CD4-positive, alpha-beta memory T cell (primary cell): Measurements from ENCODE around the gene TM4SF1. TPM values are rescaled to one million over a fixed set of nuclear protein-coding genes. Genes with fewer than 3 reads are reported as not detected.

Experiments
- CTCF ChIA-PET: fragments of 350-600 bp; sonication (Branson Sonifier 250); formaldehyde crosslinking; loops from one replicate; lab custom pipeline; 2021; ENCODE audit warnings: inconsistent platforms; ENCODE audit not compliant: partially characterized antibody; lab: Charles Lee
- POLR2A ChIA-PET: fragments of 350-600 bp; sonication (Branson Sonifier 250); formaldehyde crosslinking; loops from one replicate; lab custom pipeline; 2021; ENCODE audit not compliant: partially characterized antibody; lab: Charles Lee
- DNase-seq, 5 donors: peaks; one replicate each; pipeline versions ENCODE4 v3.0.0 to v3.0.0-alpha.2; 2020 to 2022; ENCODE audit warnings: mixed read lengths in 1 of 5
- H3K27ac ChIP-seq: one replicate; pipeline ENCODE4 v1.7.0; 2013; ENCODE audit warnings: low read depth, low read length
- H3K27me3 ChIP-seq: 2 replicates; pipeline ENCODE4 v1.7.0; 2013; ENCODE audit warnings: mild to moderate bottlenecking, low read length, moderate library complexity; ENCODE audit not compliant: insufficient read depth
- H3K36me3 ChIP-seq: 2 replicates; pipeline ENCODE4 v1.7.0; 2013; ENCODE audit warnings: mild to moderate bottlenecking, low read length, moderate library complexity; ENCODE audit not compliant: insufficient read depth
- H3K4me1 ChIP-seq: 2 replicates; pipeline ENCODE4 v1.7.0; 2013; ENCODE audit warnings: mild to moderate bottlenecking, low read length, moderate library complexity; ENCODE audit not compliant: insufficient read depth
- H3K4me3 ChIP-seq, 2 donors: one replicate each; pipeline ENCODE4 v1.7.0; 2013; ENCODE audit warnings: low read length in 2 of 2, mild to moderate bottlenecking in 1 of 2
- H3K9me3 ChIP-seq, 2 donors: one replicate each; pipeline ENCODE4 v1.7.0; 2013; ENCODE audit warnings: low read length in 2 of 2, control low read depth in 1 of 2; ENCODE audit not compliant: control insufficient read depth in 1 of 2
- H3K27ac Mint-ChIP-seq, 7 donors: one replicate each; pipeline ENCODE4 v1.8.0; 2020 to 2021; ENCODE audit warnings: mixed read lengths in 7 of 7, mild to moderate bottlenecking in 6 of 7, inconsistent platforms in 3 of 7, moderate library complexity in 3 of 7
- H3K27me3 Mint-ChIP-seq, 2 donors: one replicate each; pipeline ENCODE4 v1.8.0; 2020 to 2021; ENCODE audit warnings: mixed read lengths in 2 of 2
- H3K36me3 Mint-ChIP-seq, 2 donors: one replicate each; pipeline ENCODE4 v1.8.0; 2020 to 2021; ENCODE audit warnings: mixed read lengths in 2 of 2, inconsistent platforms in 1 of 2, mild to moderate bottlenecking in 1 of 2
- H3K4me1 Mint-ChIP-seq, 4 donors: one replicate each; pipeline ENCODE4 v1.8.0; 2020 to 2021; ENCODE audit warnings: mixed read lengths in 4 of 4, mild to moderate bottlenecking in 1 of 4
- H3K4me3 Mint-ChIP-seq, 8 donors: one replicate each; pipeline ENCODE4 v1.8.0; 2020 to 2021; ENCODE audit warnings: mixed read lengths in 8 of 8, mild to moderate bottlenecking in 7 of 8, moderate library complexity in 6 of 8, inconsistent platforms in 3 of 8
- H3K9me3 Mint-ChIP-seq, 8 donors: one replicate each; pipeline ENCODE4 v1.8.0; 2020 to 2021; ENCODE audit warnings: mixed read lengths in 8 of 8, mild to moderate bottlenecking in 5 of 8, inconsistent platforms in 3 of 8, moderate library complexity in 1 of 8
- intact Hi-C: fragments of 100-400 bp; cut with micrococcal nuclease; formaldehyde crosslinking; loops from one replicate; pipeline ENCODE4 v1.15.1; 2023
- polyA plus RNA-seq, 2 donors: library from polyadenylated mRNA; unstranded; fragments of 300-500 nt; fragmentation: Illumina TruSeq; gene quantifications; one replicate each; pipeline ENCODE4 v1.2.3, GENCODE V29; 2021
- total RNA-seq, 2 experiments: library from RNA; stranded (reverse); gene quantifications; one replicate each; pipeline ENCODE4 v1.2.3, GENCODE V29; 2021

The TM4SF1 gene
- total and polyA plus RNA-seq, 4 experiments from 2014 or later, result not detected

DNA sequence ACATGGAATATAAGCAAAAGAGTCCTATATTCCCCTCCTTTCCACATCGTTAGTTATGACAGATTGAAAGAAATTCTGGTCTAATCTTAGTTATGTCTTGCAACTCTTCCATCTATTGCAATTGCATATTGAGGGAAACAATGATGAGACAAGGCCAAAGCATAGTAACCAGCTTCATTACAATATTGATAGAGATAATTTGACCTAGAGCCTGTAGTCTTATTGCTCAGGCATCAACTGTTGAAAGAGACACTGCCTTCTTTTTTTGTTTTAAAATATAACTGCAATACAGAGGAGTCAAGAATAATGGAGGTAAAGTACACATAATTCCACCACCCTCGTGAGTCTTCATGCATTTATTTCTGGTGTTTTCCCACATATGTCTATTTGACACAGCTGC is 46.1 kb downstream of the TM4SF1 start:
- POLR2A ChIA-PET, result no interaction called here
- intact Hi-C loops, result no loop called here
- H3K4me3 Mint-ChIP-seq, result no peak overlapping the region

GRCh38 chr3:149330609-149331331 is 46.7 kb downstream of the TM4SF1 start:
- Mint-ChIP-seq H3K4me3 (no peak overlapping the region), H3K4me1 (no peaks in the 10 kb centered on the region), H3K27me3 (peaks cover 0 to 4% of the 10 kb centered on the region in 2 donors), H3K27ac (no peak overlapping the region), H3K9me3 (no peaks in the 10 kb centered on the region), H3K36me3 (no peaks in the 10 kb centered on the region)
- Histone ChIP-seq H3K9me3 (no peaks in the 10 kb centered on the region), H3K27me3 (no peaks in the 10 kb centered on the region), H3K27ac (no peak overlapping the region), H3K4me1 (no peaks in the 10 kb centered on the region), H3K36me3 (no peaks in the 10 kb centered on the region), H3K4me3 (no peak overlapping the region)
- CTCF ChIA-PET, result no interaction called here
- no peak for DNase-seq
- intact Hi-C loops, result no loop called here
- POLR2A ChIA-PET, result no interaction called here

More for the DNA sequence above, 46.1 kb downstream of the TM4SF1 start:
- Histone ChIP-seq H3K9me3 (no peaks in the 10 kb centered on the region), H3K4me1 (no peaks in the 10 kb centered on the region), H3K27ac (no peak overlapping the region), H3K27me3 (no peaks in the 10 kb centered on the region), H3K4me3 (no peak overlapping the region), H3K36me3 (no peaks in the 10 kb centered on the region)
- H3K36me3 Mint-ChIP-seq, result no peaks in the 10 kb centered on the region
- no peak overlapping the region for H3K27ac Mint-ChIP-seq
- CTCF ChIA-PET, result no interaction called here
- no peak for DNase-seq
- no peaks in the 10 kb centered on the region for H3K9me3 Mint-ChIP-seq
- peaks cover 0 to 4% of the 10 kb centered on the region in 2 donors for H3K27me3 Mint-ChIP-seq
- H3K4me1 Mint-ChIP-seq, result no peaks in the 10 kb centered on the region

DNA sequence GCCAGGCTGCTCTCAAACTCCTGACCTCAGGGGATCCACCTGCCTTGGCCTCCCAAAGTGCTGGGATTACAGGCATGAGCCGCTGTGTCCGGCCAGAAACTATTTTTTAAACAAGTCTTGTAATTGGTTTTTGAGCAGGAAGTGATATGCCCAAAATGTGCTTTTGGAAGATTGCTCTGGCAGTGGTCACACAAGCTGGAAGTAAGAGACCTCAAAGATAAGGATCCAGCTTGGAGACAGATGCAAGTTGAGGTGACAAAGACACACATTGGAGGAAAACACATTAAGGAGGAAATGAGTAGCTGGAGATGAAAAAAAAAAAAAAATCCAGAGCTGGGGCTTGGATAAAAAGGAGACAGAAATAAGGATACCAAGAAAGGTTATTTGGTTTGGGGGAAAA is 50.3 kb downstream of the TM4SF1 start:
- no peaks in the 10 kb centered on the region for H3K4me1 ChIP-seq
- no peaks in the 10 kb centered on the region for H3K9me3 ChIP-seq
- H3K4me1 Mint-ChIP-seq, result no peaks in the 10 kb centered on the region
- H3K27me3 Mint-ChIP-seq, result peaks cover 4% of the 10 kb centered on the region in 2 donors
- H3K27ac Mint-ChIP-seq, result no peak overlapping the region
- no peak for DNase-seq
- no peaks in the 10 kb centered on the region for H3K36me3 ChIP-seq
- intact Hi-C loops, result no loop called here
- H3K36me3 Mint-ChIP-seq, result no peaks in the 10 kb centered on the region
- POLR2A ChIA-PET, result no interaction called here
- no peaks in the 10 kb centered on the region for H3K27me3 ChIP-seq
- H3K27ac ChIP-seq, result no peak overlapping the region
- no peak overlapping the region for H3K4me3 ChIP-seq
- no peaks in the 10 kb centered on the region for H3K9me3 Mint-ChIP-seq
- CTCF ChIA-PET, result interaction anchor here (0.7 to 0.8 kb wide), 2 partner anchors 9 to 23 kb away, joined by 3 read pairs; no protein-coding TSS in a partner anchor
- no peak overlapping the region for H3K4me3 Mint-ChIP-seq

GRCh38 chr3:149325581-149325980 is 51.9 kb downstream of the TM4SF1 start:
- no peaks in the 10 kb centered on the region for H3K27me3 ChIP-seq
- no peaks in the 10 kb centered on the region for H3K9me3 ChIP-seq
- DNase-seq, result no peak
- Mint-ChIP-seq H3K4me1 (no peaks in the 10 kb centered on the region), H3K9me3 (no peaks in the 10 kb centered on the region), H3K27me3 (peaks cover 4% of the 10 kb centered on the region in 2 donors), H3K4me3 (no peak overlapping the region), H3K27ac (no peak overlapping the region), H3K36me3 (no peaks in the 10 kb centered on the region)
- ChIA-PET CTCF (no interaction called here), POLR2A (no interaction called here)
- H3K4me1 ChIP-seq, result no peaks in the 10 kb centered on the region
- H3K27ac ChIP-seq, result no peak overlapping the region
- H3K36me3 ChIP-seq, result no peaks in the 10 kb centered on the region
- H3K4me3 ChIP-seq, result no peak overlapping the region
- intact Hi-C loops, result no loop called here

- Histone ChIP-seq H3K4me3 (no peak overlapping the region), H3K4me1 (no peaks in the 10 kb centered on the region), H3K27me3 (no peaks in the 10 kb centered on the region), H3K27ac (no peak overlapping the region), H3K36me3 (no peaks in the 10 kb centered on the region), H3K9me3 (no peaks in the 10 kb centered on the region)
- Mint-ChIP-seq H3K4me3 (no peak overlapping the region), H3K27me3 (peaks cover 2 to 4% of the 10 kb centered on the region in 2 donors), H3K36me3 (no peaks in the 10 kb centered on the region), H3K4me1 (no peaks in the 10 kb centered on the region), H3K27ac (no peak overlapping the region), H3K9me3 (no peaks in the 10 kb centered on the region)
- intact Hi-C loops, result no loop called here
- POLR2A ChIA-PET, result no interaction called here
- CTCF ChIA-PET, result interaction anchor here (0.7 to 0.9 kb wide), 2 partner anchors 50 to 52 kb away, joined by 3 to 4 read pairs; no protein-coding TSS in a partner anchor
- no peak for DNase-seq
These were observed 53.1 kb downstream of the TM4SF1 start for GRCh38 chr3:149324332-149324731.

- no peaks in the 10 kb centered on the region for H3K36me3 ChIP-seq
- H3K4me1 ChIP-seq, result no peaks in the 10 kb centered on the region
- Mint-ChIP-seq H3K4me1 (no peaks in the 10 kb centered on the region), H3K9me3 (no peaks in the 10 kb centered on the region), H3K27ac (no peak overlapping the region), H3K4me3 (no peak overlapping the region), H3K36me3 (no peaks in the 10 kb centered on the region), H3K27me3 (peaks cover 5 to 6% of the 10 kb centered on the region in 2 donors)
- DNase-seq, result no peak
- no peak overlapping the region for H3K27ac ChIP-seq
- H3K4me3 ChIP-seq, result no peak overlapping the region
- CTCF ChIA-PET, result no interaction called here
- H3K9me3 ChIP-seq, result no peaks in the 10 kb centered on the region
- POLR2A ChIA-PET, result no interaction called here
- H3K27me3 ChIP-seq, result no peaks in the 10 kb centered on the region
- intact Hi-C loops, result no loop called here
These were observed 55.8 kb downstream of the TM4SF1 start for GRCh38 chr3:149321640-149322039.

- Histone ChIP-seq H3K9me3 (no peaks in the 10 kb centered on the region), H3K36me3 (no peaks in the 10 kb centered on the region), H3K4me1 (no peaks in the 10 kb centered on the region), H3K27me3 (no peaks in the 10 kb centered on the region), H3K27ac (no peak overlapping the region), H3K4me3 (no peak overlapping the region)
- no peaks in the 10 kb centered on the region for H3K36me3 Mint-ChIP-seq
- ChIA-PET CTCF (no interaction called here), POLR2A (no interaction called here)
- no peaks in the 10 kb centered on the region for H3K4me1 Mint-ChIP-seq
- no peak overlapping the region for H3K27ac Mint-ChIP-seq
- no peak overlapping the region for H3K4me3 Mint-ChIP-seq
- intact Hi-C loops, result no loop called here
- no peaks in the 10 kb centered on the region for H3K9me3 Mint-ChIP-seq
- H3K27me3 Mint-ChIP-seq, result peaks cover 3 to 6% of the 10 kb centered on the region in 2 donors
- DNase-seq, result no peak
These were observed 56.3 kb downstream of the TM4SF1 start for GRCh38 chr3:149321136-149321535.
